OCI-LY1 (cell line): ENCODE data around the gene HM13.

Source experiments
- H2AFZ ChIP-seq: fragments of 200-600 bp; sonication (generic), shearing (Covaris generic); 2 replicates; pipeline ENCODE4 v1.6.0; 2014; ENCODE audit warnings: antibody characterized with exemption, mild to moderate bottlenecking, low read length
- H3F3A ChIP-seq: fragments of 200-600 bp; sonication (generic), shearing (Covaris generic); 2 replicates; pipeline ENCODE4 v1.6.0; 2014; ENCODE audit warnings: mild to moderate bottlenecking, antibody characterized with exemption, low read length, moderate library complexity; ENCODE audit not compliant: insufficient read depth
- H3K27ac ChIP-seq: fragments of 200-600 bp; sonication (generic); 2 replicates; pipeline ENCODE4 v1.5.1; 2014; ENCODE audit warnings: low read length, mixed run types, mild to moderate bottlenecking, low read depth; ENCODE audit not compliant: poor library complexity, severe bottlenecking
- H3K27me3 ChIP-seq: fragments of 200-600 bp; sonication (generic); 2 replicates; pipeline ENCODE4 v1.6.0; 2014; ENCODE audit warnings: antibody characterized with exemption, mild to moderate bottlenecking, low read length, moderate library complexity; ENCODE audit not compliant: insufficient read depth
- H3K36me3 ChIP-seq: fragments of 200-600 bp; sonication (generic); 2 replicates; pipeline ENCODE4 v1.6.1; 2014; ENCODE audit warnings: mild to moderate bottlenecking, antibody characterized with exemption, low read length, moderate library complexity, mixed read lengths; ENCODE audit not compliant: insufficient read depth
- H3K4me1 ChIP-seq: fragments of 200-600 bp; sonication (generic); 2 replicates; pipeline ENCODE4 v1.5.1; 2014; ENCODE audit warnings: mild to moderate bottlenecking, low read length, moderate library complexity; ENCODE audit not compliant: insufficient read depth, severe bottlenecking
- H3K4me2 ChIP-seq: fragments of 200-600 bp; sonication (generic), shearing (Covaris generic); 2 replicates; pipeline ENCODE4 v1.6.1; 2014; ENCODE audit warnings: low read length
- H3K4me3 ChIP-seq: fragments of 200-600 bp; sonication (generic); 2 replicates; pipeline ENCODE4 v1.5.1; 2014; ENCODE audit warnings: low read length, low read depth, mild to moderate bottlenecking, mixed read lengths; ENCODE audit not compliant: poor library complexity, severe bottlenecking
- H3K79me2 ChIP-seq: fragments of 200-600 bp; shearing (Covaris generic); 2 replicates; pipeline ENCODE4 v1.6.1; 2016; ENCODE audit warnings: mixed run types, low read length, mixed read lengths; ENCODE audit not compliant: insufficient read depth
- H3K9ac ChIP-seq: fragments of 200-600 bp; sonication (generic), shearing (Covaris generic); 2 replicates; pipeline ENCODE4 v1.6.1; 2014; ENCODE audit warnings: mild to moderate bottlenecking, low read length, mixed read lengths
- H3K9me2 ChIP-seq: fragments of 200-600 bp; sonication (generic), shearing (Covaris generic); 2 replicates; pipeline ENCODE4 v1.6.1; 2014; ENCODE audit warnings: low read depth, mild to moderate bottlenecking, low read length, mixed read lengths
- H3K9me3 ChIP-seq: fragments of 200-600 bp; shearing (Covaris generic); 2 replicates; pipeline ENCODE4 v1.6.1; 2014; ENCODE audit warnings: low read length, mixed read lengths
- H4K20me1 ChIP-seq: fragments of 200-600 bp; sonication (generic), shearing (Covaris generic); 2 replicates; pipeline ENCODE4 v1.6.0; 2016; ENCODE audit warnings: mild to moderate bottlenecking, low read length; ENCODE audit not compliant: insufficient read depth
- CTCF ChIP-seq: fragments of 200-600 bp; sonication (generic), shearing (Covaris generic); IDR thresholded peaks from 2 replicates; pipeline ENCODE4 v1.5.1; 2017; ENCODE audit warnings: mild to moderate bottlenecking, antibody characterized with exemption, low read length, moderate library complexity, mixed read lengths
- EZH2 ChIP-seq: fragments of 200-600 bp; sonication (generic), shearing (Covaris generic); IDR thresholded peaks from 2 replicates; pipeline ENCODE4 v1.8.0; 2017; ENCODE audit warnings: borderline replicate concordance, mixed run types, mild to moderate bottlenecking, antibody characterized with exemption, low read length, moderate library complexity, mixed read lengths

Gene HM13

GRCh38 chr20:31523361-31524283, 9.4 kb downstream of the HM13 start:
- Histone ChIP-seq H3F3A (no peaks in the 10 kb centered on the region), H4K20me1 (no peaks in the 10 kb centered on the region), H3K9me3 (no peaks in the 10 kb centered on the region), H3K4me2 (no peak overlapping the region), H3K36me3 (peaks cover 54% of the 10 kb centered on the region), H3K9me2 (no peaks in the 10 kb centered on the region), H3K27ac (no peak overlapping the region), H3K79me2 (0 out of 2 replicates have a peak, but pooled peaks cover 3% of the 10 kb centered on the region), H3K4me1 (no peaks in the 10 kb centered on the region), H3K27me3 (no peaks in the 10 kb centered on the region), H3K9ac (no peak overlapping the region), H3K4me3 (no peak overlapping the region), H2AFZ (no peak overlapping the region)
- no peak for TF ChIP-seq CTCF
- TF ChIP-seq EZH2, result no peak

GRCh38 chr20:31527266-31527665, 13.0 kb downstream of the HM13 start:
- H3K79me2 ChIP-seq, result no peaks in the 10 kb centered on the region

DNA sequence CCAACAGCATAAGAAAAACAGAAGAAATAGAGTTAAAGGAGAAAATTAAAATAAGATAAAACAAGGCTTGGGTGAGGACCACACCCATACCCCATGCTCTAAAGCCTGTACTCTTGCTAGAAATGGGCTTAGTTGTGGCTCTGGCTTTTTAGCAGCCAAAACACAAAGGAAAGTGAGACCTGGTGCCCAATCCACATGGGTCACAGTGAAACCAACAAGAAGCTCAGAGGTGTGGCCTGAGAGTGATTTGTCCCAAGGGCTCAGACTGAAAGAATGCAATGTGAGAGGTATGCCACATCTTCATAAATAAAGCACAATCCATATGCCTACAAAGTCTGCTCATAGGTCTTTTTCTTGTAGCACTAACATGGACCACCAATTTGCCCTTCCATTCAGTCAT, 21.1 kb downstream of the HM13 start:
- Histone ChIP-seq H3K9me3 (no peaks in the 10 kb centered on the region), H2AFZ (no peak overlapping the region), H3K36me3 (peaks cover 86% of the 10 kb centered on the region), H4K20me1 (no peaks in the 10 kb centered on the region), H3K4me2 (no peak overlapping the region), H3K27ac (no peak overlapping the region), H3K79me2 (no peaks in the 10 kb centered on the region), H3K4me3 (no peak overlapping the region), H3K4me1 (no peaks in the 10 kb centered on the region), H3K9me2 (no peaks in the 10 kb centered on the region), H3K27me3 (no peaks in the 10 kb centered on the region), H3K9ac (no peak overlapping the region), H3F3A (no peaks in the 10 kb centered on the region)
- TF ChIP-seq CTCF (no peak), EZH2 (no peak)

More at GRCh38 chr20:31527266-31527665, 13.0 kb downstream of the HM13 start:
- no peaks in the 10 kb centered on the region for H3K4me1 ChIP-seq
- no peak overlapping the region for H3K4me2 ChIP-seq
- no peak overlapping the region for H3K4me3 ChIP-seq
- no peak overlapping the region for H3K9ac ChIP-seq
- H3K27me3 ChIP-seq, result no peaks in the 10 kb centered on the region
- H4K20me1 ChIP-seq, result no peaks in the 10 kb centered on the region
- peaks cover 79% of the 10 kb centered on the region for H3K36me3 ChIP-seq
- TF ChIP-seq EZH2 (no peak), CTCF (no peak)
- H3K27ac ChIP-seq, result no peak overlapping the region
- H2AFZ ChIP-seq, result no peak overlapping the region
- no peaks in the 10 kb centered on the region for H3K9me3 ChIP-seq
- no peaks in the 10 kb centered on the region for H3K9me2 ChIP-seq
- H3F3A ChIP-seq, result no peaks in the 10 kb centered on the region
